DMS79 (cell line): ENCODE results near the gene MUSTN1.

Experiments used
- DNase-seq: peaks from one replicate; lab custom pipeline; 2025; lab: John Stamatoyannopoulos, UW

The MUSTN1 gene

GRCh38 chr3:52851348-52851747, 16.5 kb upstream of the MUSTN1 start:
- peak; percentile 17 for DNase-seq

DNA sequence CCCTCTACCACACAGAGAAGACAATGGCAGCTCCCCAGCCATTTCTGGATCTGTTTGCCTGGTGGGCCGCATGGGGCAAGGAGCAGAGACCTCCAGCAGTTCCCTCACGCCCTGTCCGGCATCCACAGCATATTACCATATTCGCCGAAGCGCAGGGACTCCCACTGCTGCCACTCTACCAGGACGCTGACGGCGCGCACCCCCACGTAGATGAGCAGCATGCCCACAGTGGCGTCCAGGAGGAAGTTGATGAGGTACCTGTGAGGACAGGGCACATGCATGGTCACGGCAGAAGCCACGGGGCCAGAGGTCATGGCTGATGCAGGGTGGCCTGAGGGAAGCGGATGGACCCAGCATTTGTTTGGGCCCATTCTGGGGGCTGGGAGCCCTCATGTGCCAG, 14.8 kb upstream of the MUSTN1 start:
- no peak for DNase-seq

DNA sequence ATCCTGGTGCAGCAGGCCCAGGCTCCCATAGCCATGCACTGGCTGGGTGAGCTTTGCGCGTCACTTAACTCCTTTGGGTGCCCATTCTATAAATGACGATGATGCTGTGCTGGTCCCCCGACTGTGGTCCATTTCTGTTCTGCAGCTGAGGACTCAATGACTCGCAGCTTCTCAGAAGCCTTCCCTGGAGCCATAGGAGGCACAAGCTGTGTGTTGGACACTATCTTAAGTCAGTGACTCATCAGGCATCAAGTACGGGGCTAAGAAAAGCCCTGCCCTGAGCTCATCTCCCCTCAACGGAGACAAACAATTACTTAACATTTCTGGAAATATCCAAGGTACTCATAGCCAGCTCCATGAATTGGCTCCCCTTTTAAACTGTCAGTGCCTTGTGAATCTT, 13.8 kb upstream of the MUSTN1 start:
- DNase-seq, result no peak

- DNase-seq, result no peak
Measured at GRCh38 chr3:52847726-52848125, 12.9 kb upstream of the MUSTN1 start.

DNA sequence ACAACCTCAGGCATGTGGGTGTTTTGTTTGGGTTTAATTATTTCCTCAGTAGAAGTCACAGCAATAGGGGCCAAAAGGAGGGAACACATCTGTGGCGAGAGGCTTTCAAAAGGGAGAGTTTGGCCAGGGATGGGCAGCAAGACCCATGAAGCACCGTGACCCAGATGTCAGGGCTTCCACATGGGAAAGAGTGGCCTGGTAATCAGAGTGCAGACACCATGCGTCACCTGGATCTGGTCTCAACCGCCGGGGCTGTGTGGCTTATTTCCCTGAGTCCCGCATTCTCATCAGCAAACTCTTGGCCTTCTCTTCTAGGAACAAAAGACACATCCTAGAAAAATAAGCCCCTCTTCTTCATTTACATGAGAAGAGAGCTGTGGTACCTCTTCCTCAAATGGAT, 12.4 kb upstream of the MUSTN1 start:
- no peak for DNase-seq

- DNase-seq, result peak; percentile 23
Measured at GRCh38 chr3:52846432-52846965, 11.7 kb upstream of the MUSTN1 start.

DNA sequence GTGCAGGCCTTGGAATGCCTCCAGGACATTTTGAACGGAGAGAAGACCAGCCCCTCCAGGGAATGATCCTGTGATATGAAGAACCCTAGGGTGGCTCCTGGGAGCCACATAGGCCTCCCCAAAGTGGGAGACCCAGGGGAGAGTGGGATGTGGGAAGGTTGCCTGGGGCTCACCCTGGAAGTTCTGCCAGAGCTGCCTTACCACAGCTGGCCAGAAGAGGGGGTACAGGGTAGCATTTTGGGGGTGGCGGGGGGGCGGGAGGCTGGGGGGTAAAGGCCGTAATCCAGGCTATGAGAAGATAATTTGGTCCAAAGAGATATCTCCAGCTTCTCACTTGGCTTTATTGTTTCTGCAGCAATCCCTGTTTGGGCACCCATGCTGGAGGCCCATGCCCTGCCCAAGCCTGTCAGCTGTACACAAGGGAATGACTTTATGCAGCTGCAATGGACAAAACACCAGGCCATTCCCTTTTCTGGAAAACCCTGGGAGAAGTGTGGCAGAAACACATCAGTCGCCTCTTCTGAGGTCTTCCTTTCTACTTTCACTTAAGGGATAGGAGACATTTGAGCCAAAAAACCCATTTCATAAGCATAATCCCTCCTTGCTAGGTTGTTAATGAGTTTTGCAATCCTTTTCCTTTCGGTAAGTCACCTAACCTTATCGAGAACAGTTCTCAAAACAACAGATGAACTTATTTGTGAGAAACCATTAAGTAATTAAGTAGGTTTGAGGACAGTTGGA, 11.0 kb upstream of the MUSTN1 start:
- no peak for DNase-seq

- DNase-seq, result no peak
Measured at GRCh38 chr3:52845157-52845556, 10.3 kb upstream of the MUSTN1 start.

DNA sequence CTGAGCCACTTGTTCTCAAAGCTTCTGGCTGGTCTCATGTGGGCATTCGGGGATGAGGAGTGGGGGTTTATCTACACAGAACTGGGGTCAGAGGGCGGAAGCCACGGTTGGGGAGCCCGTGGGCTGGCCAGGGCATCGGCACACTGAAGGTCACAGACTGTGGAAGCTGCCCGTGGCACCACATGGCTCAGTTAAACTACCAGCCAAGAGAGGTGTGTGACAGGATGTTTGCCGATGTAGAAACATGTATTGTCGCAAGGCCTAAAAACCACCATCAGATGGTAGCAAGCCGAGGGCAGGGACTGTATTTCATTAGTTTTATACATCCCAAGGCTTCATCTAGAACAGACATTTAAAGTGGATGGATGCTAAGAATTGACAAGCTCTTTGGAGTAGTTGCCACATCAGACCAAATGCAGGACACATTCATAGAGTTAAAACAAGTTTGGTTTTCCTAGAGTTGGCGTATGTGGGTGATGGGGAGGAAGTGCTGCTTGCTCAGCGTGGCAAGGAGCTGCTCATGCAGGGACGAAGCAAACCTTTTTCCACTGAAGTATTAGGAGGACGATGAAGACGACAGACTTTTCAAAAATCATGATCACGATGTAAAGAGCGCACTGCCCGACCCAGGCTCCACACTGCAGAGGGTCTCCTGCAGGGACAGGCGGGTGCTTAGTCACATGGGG, 9.6 kb upstream of the MUSTN1 start:
- DNase-seq, result no peak

GRCh38 chr3:52843881-52844280, 9.1 kb upstream of the MUSTN1 start:
- DNase-seq, result no peak

DNA sequence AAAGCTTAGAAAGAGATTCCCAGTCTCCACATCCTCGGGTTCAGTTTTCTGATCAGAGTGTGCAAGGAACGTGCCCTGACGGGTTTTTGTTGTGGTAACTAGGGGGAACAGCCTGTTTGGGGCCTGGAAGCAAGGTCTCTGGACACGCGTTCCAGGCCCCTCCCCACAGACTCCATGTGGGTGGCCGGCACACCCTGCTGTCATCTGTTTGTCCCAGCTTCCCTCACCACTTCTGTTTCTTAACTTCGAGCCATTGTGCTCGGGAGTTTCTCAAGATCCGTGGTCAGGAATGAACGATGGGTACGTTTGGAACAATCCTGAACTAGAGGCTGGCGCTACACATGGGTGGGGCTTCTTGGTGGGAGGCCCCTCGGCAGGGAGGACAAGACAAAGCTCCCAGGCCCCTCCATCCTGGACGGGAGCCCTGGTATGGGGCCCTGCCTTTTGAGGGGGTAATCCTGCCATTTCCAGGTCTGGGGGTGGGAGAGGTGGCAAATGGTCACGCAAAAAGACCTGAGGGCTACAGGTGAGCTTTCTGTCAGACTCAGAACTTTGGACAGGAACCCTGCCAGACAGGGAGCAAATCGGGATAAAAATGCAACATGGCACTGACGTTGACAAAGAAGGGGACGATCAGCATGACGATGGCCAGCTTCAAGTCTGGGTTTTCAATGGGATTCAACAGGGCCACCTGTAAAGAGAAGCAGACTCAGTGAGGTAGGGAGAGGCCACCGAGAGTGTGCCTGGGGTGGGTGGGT, 8.5 kb upstream of the MUSTN1 start:
- no peak for DNase-seq

GRCh38 chr3:52842424-52842823, 7.6 kb upstream of the MUSTN1 start:
- no peak for DNase-seq

DNA sequence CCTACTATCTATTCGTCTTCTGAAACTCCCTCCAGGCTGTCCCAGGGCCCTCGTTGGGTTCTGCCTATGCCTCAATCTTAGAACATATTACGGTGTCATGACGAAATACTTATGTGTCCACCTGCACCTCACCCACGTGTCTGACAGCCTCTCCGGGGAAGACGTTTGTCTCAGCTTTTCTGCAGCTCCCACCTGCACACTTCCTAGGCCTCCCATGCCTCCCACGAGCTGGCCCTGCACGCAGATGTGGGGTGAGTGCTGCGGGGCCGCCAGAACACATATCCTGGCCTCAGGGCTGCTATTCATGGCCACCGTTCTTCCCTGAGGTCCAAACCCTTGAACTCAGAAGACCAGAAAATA, 7.1 kb upstream of the MUSTN1 start:
- no peak for DNase-seq

- DNase-seq, result no peak
Measured at GRCh38 chr3:52841211-52841980, 6.6 kb upstream of the MUSTN1 start.

DNA sequence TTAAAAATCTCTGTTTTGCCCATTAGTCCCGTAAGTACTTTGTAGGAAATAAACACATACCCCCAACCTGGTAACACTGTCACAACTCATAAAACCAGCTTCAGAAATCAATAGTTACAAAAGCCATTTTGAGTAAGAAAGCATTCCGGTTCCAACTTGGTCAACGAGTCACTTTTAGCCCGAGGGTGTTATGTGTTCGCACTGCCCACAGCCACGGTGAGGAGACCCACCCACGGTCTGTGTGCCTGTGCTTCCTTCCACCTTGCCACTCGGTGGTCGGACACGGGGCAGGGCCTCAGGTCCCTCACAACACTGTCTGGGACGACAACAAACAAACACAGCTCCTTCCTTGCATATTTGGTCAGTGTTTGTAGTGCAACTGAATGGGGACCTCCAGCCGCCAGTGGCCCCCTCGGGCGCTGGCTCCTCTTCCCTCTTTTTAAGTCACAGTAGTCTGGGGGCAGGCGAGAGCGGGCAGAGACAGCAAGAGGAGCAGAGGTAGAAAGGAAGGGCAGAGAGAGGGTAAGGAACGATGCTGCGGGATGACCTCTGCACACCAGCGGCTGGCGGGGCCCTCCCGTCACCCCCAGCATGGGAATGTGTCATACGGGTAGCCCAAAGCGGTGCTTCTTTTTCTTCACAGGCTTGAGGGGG, 5.2 kb upstream of the MUSTN1 start:
- DNase-seq, result no peak

DNA sequence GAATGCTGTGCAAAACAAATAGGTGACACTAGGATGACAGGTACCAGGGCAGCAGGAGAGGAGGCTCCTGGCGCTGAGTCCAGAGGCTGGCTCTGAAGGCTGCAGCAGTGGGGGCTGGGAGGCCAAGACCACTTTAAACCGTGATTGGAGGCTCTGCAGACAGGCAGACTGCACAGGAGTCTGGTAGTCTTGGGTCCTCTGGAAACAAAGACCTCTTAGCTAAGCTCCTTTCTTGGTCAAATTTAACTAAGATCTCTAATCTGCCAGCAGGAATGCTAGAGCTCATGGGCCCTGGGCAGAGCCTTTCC, 4.4 kb upstream of the MUSTN1 start:
- no peak for DNase-seq

DNA sequence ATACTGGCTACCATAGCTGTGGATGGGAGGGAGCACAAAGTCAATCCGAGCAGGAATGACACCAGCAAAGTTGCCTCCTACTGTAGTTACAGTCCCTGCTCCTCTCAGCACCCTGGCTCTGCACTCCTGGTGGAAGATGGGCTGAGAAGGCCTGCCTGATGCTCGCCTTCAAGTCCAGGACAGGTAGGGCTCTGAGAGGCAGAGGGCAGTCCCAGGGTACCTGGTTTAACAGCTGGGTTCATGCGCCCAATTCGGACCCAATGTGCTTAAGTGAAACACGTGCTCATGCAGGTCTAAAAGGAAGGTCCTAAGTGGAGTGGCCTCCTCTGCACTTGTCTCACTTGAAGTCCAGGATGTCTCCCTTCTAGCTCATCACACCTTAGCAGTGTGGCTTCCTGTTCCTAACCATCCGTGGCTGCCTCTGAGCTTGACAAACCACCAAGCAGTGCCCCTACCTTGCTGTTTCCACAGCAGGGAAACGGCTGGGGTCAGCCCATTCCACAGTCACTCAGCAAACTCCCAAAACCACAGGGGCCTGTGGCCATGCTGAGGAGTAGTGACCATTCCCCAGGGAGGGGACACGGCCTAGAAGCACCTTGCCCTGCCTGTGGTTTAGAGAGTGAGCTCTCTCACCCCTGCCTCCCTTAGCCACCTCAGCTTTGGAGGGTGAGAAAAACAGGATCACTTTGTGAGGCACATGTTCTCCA, 3.9 kb upstream of the MUSTN1 start:
- no peak for DNase-seq

DNA sequence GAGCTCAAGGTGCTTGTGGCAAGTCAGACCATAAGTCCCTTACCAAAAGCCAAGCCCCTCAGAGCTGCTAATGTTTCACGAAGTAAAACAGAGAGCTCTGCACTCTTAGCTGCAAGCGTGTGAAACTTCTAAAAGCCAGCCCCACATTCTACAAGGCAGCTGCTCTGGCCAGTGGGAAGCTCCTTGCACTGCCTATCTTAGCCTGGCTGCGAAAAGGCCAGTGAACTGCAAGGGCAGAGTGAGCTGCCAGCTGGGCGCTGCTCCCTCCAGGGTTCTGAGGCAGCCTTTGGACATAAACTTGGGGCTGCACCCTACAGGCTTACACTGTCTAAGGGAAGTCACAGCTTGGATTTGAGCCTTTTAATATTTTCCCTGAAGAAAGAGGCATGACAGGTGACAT, 2.2 kb upstream of the MUSTN1 start:
- DNase-seq, result no peak

DNA sequence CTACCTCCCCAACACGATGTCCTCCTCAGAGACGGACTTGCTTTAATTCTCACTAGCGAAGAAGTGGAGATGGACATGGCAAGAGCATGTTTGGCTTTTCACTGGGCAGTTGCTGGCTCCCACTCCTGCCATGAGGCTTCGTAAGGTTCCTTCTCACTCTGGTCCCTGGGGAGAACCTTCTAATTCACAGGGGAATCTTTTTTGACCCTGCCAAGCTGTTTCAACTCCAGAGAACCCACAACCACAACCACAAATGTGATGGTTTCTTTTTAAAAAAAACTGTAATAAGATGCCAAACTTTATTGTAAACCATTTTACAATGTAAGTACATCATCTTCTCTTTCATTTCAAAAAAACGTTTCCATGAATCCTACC, 1.6 kb upstream of the MUSTN1 start:
- DNase-seq, result no peak

- DNase-seq, result no peak
Measured at GRCh38 chr3:52835766-52836470, 1.1 kb upstream of the MUSTN1 start.

DNA sequence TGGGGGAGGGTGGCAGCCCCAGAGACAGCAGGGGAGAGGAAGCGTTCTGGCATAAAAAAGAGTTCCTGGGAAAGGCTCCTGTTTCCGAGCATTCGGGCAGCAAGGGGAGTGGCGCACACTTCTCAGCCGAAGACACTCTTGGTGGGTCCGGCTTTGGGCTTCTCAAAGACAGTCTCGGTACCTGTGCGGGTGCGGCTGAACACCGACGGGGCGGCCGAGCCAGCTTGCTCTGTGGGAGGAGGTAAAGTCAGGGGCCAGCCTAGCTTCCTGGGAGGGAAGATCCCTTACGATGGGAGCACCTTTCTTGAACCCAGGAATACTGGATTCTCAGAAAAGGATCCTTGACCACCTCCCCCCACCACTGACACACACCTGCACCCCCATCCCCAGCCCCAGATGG, 1.6 kb downstream of the MUSTN1 start:
- DNase-seq, result no peak
